Nephron (organoid): ENCODE measurements around the gene PLPPR3.
"Not testable (repeated sequence)": the region's sequence is repeated elsewhere in the genome, so short reads cannot be mapped to it uniquely, and the experiment has no call there.

ENCODE experiments used
- H3K27ac Mint-ChIP-seq, 3 experiments: 2 replicates each; pipeline ENCODE4 v1.8.0; 2020; ENCODE audit warnings: mixed read lengths in 3 of 3, mild to moderate bottlenecking in 2 of 3, moderate library complexity in 1 of 3
- H3K27me3 Mint-ChIP-seq: 2 replicates; pipeline ENCODE4 v1.8.0; 2021; ENCODE audit warnings: low read depth, mild to moderate bottlenecking, moderate library complexity, mixed read lengths
- H3K36me3 Mint-ChIP-seq: 2 replicates; pipeline ENCODE4 v1.8.0; 2020; ENCODE audit warnings: low read depth, mixed read lengths
- H3K4me1 Mint-ChIP-seq: 2 replicates; pipeline ENCODE4 v1.8.0; 2020; ENCODE audit warnings: mixed read lengths
- H3K4me3 Mint-ChIP-seq, 3 experiments: 2 replicates each; pipeline ENCODE4 v1.8.0; 2020; ENCODE audit warnings: mild to moderate bottlenecking in 3 of 3, mixed read lengths in 3 of 3, moderate library complexity in 2 of 3
- H3K9me3 Mint-ChIP-seq: 2 replicates; pipeline ENCODE4 v1.8.0; 2020; ENCODE audit warnings: mixed read lengths
- CTCF ChIP-seq, 3 experiments: fragments of 200-600 bp; sonication (generic); IDR thresholded peaks; one replicate each; pipeline ENCODE4 v1.5.0; 2021; ENCODE audit warnings: antibody characterized with exemption in 3 of 3; ENCODE audit not compliant: unreplicated experiment in 3 of 3

Gene PLPPR3

GRCh38 chr19:843836-844545, 22.2 kb upstream of the PLPPR3 start:
- Mint-ChIP-seq H3K27ac (no peak overlapping the region), H3K9me3 (peaks cover 3% of the 10 kb centered on the region), H3K4me3 (no peak overlapping the region), H3K27me3 (peaks cover 53% of the 10 kb centered on the region), H3K36me3 (no peaks in the 10 kb centered on the region), H3K4me1 (peaks cover 5% of the 10 kb centered on the region)
- TF ChIP-seq CTCF (IDR thresholded peaks at IDR 0.05; ENCODE audit: unreplicated experiment in 3 of 3), result no peak

GRCh38 chr19:843180-843835, 21.6 kb upstream of the PLPPR3 start:
- no peak overlapping the region for H3K27ac Mint-ChIP-seq
- H3K27me3 Mint-ChIP-seq, result peaks cover 47% of the 10 kb centered on the region
- no peak for TF ChIP-seq CTCF (IDR thresholded peaks at IDR 0.05; ENCODE audit: unreplicated experiment in 3 of 3)
- H3K4me3 Mint-ChIP-seq, result peak overlapping the region in 2 of 3 experiments; percentile 41 to 53
- H3K4me1 Mint-ChIP-seq, result peaks cover 5% of the 10 kb centered on the region
- H3K36me3 Mint-ChIP-seq, result no peaks in the 10 kb centered on the region
- H3K9me3 Mint-ChIP-seq, result peaks cover 3% of the 10 kb centered on the region

GRCh38 chr19:842802-843179, 21.0 kb upstream of the PLPPR3 start:
- not testable (repeated sequence) for H3K9me3 Mint-ChIP-seq, H3K27ac Mint-ChIP-seq, H3K36me3 Mint-ChIP-seq, H3K4me1 Mint-ChIP-seq
- Mint-ChIP-seq H3K27me3 (peaks cover 45% of the 10 kb centered on the region), H3K4me3 (peak overlapping the region in 2 of 3 experiments; percentile 41 to 53)

GRCh38 chr19:840519-841206, 18.9 kb upstream of the PLPPR3 start, which contains the start of gene PRTN3:
Gene PRTN3, plus strand, starts transcription at chr19:840999. Its CDS starts 10 bp downstream, at chr19:841009.
- Mint-ChIP-seq H3K27ac (no peak within 1 kb of the TSS), H3K4me1 (peaks cover 5% of the 10 kb centered on the region), H3K4me3 (peak within 1 kb of the TSS in 2 of 3 experiments; percentile 19 to 35), H3K36me3 (no peaks in the 10 kb centered on the region), H3K27me3 (peaks cover 33% of the 10 kb centered on the region), H3K9me3 (peaks cover 3% of the 10 kb centered on the region)
- TF ChIP-seq CTCF (IDR thresholded peaks at IDR 0.05; ENCODE audit: unreplicated experiment in 3 of 3), result no peak

- no peaks in the 10 kb centered on the region for H3K36me3 Mint-ChIP-seq
- H3K27me3 Mint-ChIP-seq, result no peaks in the 10 kb centered on the region
- H3K27ac Mint-ChIP-seq, result peak overlapping the region in 2 of 3 experiments; percentile 12 to 37
- H3K4me3 Mint-ChIP-seq, result no peak overlapping the region
- H3K4me1 Mint-ChIP-seq, result no peaks in the 10 kb centered on the region
- no peaks in the 10 kb centered on the region for H3K9me3 Mint-ChIP-seq
- no peak for TF ChIP-seq CTCF (IDR thresholded peaks at IDR 0.05; ENCODE audit: unreplicated experiment in 3 of 3)
Measured at GRCh38 chr19:835210-835810, 13.6 kb upstream of the PLPPR3 start.

- no peaks in the 10 kb centered on the region for H3K4me1 Mint-ChIP-seq
- H3K9me3 Mint-ChIP-seq, result no peaks in the 10 kb centered on the region
- no peaks in the 10 kb centered on the region for H3K36me3 Mint-ChIP-seq
- H3K27me3 Mint-ChIP-seq, result peaks cover 7% of the 10 kb centered on the region
- no peak for TF ChIP-seq CTCF (IDR thresholded peaks at IDR 0.05; ENCODE audit: unreplicated experiment in 3 of 3)
- H3K4me3 Mint-ChIP-seq, result no peak overlapping the region
- H3K27ac Mint-ChIP-seq, result peak overlapping the region in 1 of 3 experiments; percentile 48
Measured at GRCh38 chr19:834216-834615, 12.5 kb upstream of the PLPPR3 start.
